GM12891 (cell line): ENCODE measurements around the gene TSPAN18.

Source experiments
- POLR2A ChIP-seq: IDR thresholded peaks from 2 replicates; pipeline ENCODE4 v1.6.1; 2011; ENCODE audit warnings: low read depth, low read length, control low read depth
- POLR2AphosphoS5 ChIP-seq: IDR thresholded peaks from 2 replicates; pipeline ENCODE4 v1.6.1; 2011; ENCODE audit warnings: low read depth, low read length, control low read depth
- POU2F2 ChIP-seq: IDR thresholded peaks from 2 replicates; pipeline ENCODE4 v1.6.1; 2011; ENCODE audit warnings: low read depth, mild to moderate bottlenecking, control low read depth, low read length, moderate library complexity
- SPI1 ChIP-seq: IDR thresholded peaks from 2 replicates; pipeline ENCODE4 v1.6.1; 2011; ENCODE audit warnings: low read depth, low read length, control low read depth
- TAF1 ChIP-seq: IDR thresholded peaks from 2 replicates; pipeline ENCODE4 v1.6.1; 2011; ENCODE audit warnings: low read depth, low read length, control low read depth

DNA sequence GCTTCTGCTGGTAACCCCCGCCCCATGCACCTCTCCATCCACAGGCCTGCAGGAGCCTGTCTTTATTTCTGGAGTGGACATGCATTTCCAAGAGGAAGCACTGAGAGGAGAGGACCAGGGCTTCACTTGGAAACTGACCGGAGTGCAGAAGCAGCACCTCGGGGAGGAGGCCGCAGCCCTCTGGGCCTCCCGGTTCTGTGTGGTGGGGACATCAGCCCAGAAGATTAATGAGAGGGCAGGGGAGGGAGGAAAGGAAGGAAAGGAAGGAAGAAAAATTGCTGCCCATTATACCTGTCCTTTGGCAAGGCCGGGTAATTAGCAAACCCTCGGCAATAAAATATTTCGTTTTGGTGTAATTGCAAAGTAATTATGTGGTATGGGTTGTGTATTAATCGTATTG lies 126.9 kb downstream of the TSPAN18 start:
- no peak for TF ChIP-seq POLR2A
- no peak for TF ChIP-seq TAF1
- no peak for TF ChIP-seq POLR2AphosphoS5
- no peak for TF ChIP-seq SPI1
- TF ChIP-seq POU2F2, result no peak
